ENCODE results near the gene RBL1.
A peak's percentile ranks its signal among the peaks of the same experiment; 100 is the strongest.
"Not testable (repeated sequence)": the region's sequence is repeated elsewhere in the genome, so short reads cannot be mapped to it uniquely, and the experiment has no call there.

The RBL1 gene

GRCh38 chr20:37095599-37096414, at the start of gene RBL1:
TSS of gene RBL1 (minus strand) at chr20:37095997. CDS start at chr20:37095928, 69 bp downstream.
- peak; percentile 78 to 83 for DNase-seq (ENCODE audit: low read depth in 2 of 2)

- no peak for DNase-seq (ENCODE audit: low read depth in 2 of 2)
Observed at GRCh38 chr20:37144856-37145404, 49.1 kb upstream of the RBL1 start.

GRCh38 chr20:37142708-37143107, 46.9 kb upstream of the RBL1 start:
- DNase-seq (ENCODE audit: low read depth in 2 of 2), result no peak

- DNase-seq (ENCODE audit: low read depth in 2 of 2), result no peak
Observed at GRCh38 chr20:37137547-37137946, 41.8 kb upstream of the RBL1 start.

- DNase-seq (ENCODE audit: low read depth in 2 of 2), result no peak
Observed at GRCh38 chr20:37133952-37134351, 38.2 kb upstream of the RBL1 start.

- no peak for DNase-seq (ENCODE audit: low read depth in 2 of 2)
Observed at GRCh38 chr20:37131486-37131885, 35.7 kb upstream of the RBL1 start.

GRCh38 chr20:37128803-37129202, 33.0 kb upstream of the RBL1 start:
- no peak for DNase-seq (ENCODE audit: low read depth in 2 of 2)

- not testable (repeated sequence) for DNase-seq (ENCODE audit: low read depth in 2 of 2)
Observed at GRCh38 chr20:37126290-37126689, 30.5 kb upstream of the RBL1 start.

- no peak for DNase-seq (ENCODE audit: low read depth in 2 of 2)
Observed at GRCh38 chr20:37123441-37123840, 27.6 kb upstream of the RBL1 start.

GRCh38 chr20:37120497-37120896, 24.7 kb upstream of the RBL1 start:
- no peak for DNase-seq (ENCODE audit: low read depth in 2 of 2)

- no peak for DNase-seq (ENCODE audit: low read depth in 2 of 2)
Observed at GRCh38 chr20:37119356-37120036, 23.7 kb upstream of the RBL1 start.

GRCh38 chr20:37114012-37114411, 18.2 kb upstream of the RBL1 start:
- no peak for DNase-seq (ENCODE audit: low read depth in 2 of 2)

GRCh38 chr20:37111926-37112455, 16.2 kb upstream of the RBL1 start:
- no peak for DNase-seq (ENCODE audit: low read depth in 2 of 2)

GRCh38 chr20:37108676-37109075, 12.9 kb upstream of the RBL1 start:
- no peak for DNase-seq (ENCODE audit: low read depth in 2 of 2)

GRCh38 chr20:37102571-37102970, 6.8 kb upstream of the RBL1 start:
- DNase-seq (ENCODE audit: low read depth in 2 of 2), result no peak

GRCh38 chr20:37096415-37097041, 731 bp upstream of the RBL1 start:
- DNase-seq (ENCODE audit: low read depth in 2 of 2), result no peak

GRCh38 chr20:37095108-37095598, 644 bp downstream of the RBL1 start:
- peak in 1 of 2 experiments; percentile 11 for DNase-seq (ENCODE audit: low read depth in 2 of 2)

GRCh38 chr20:37090407-37090806, 5.4 kb downstream of the RBL1 start:
- DNase-seq (ENCODE audit: low read depth in 2 of 2), result no peak

GRCh38 chr20:37081717-37082289, 14.0 kb downstream of the RBL1 start:
- no peak for DNase-seq (ENCODE audit: low read depth in 2 of 2)

GRCh38 chr20:37077009-37077408, 18.8 kb downstream of the RBL1 start:
- DNase-seq (ENCODE audit: low read depth in 2 of 2), result no peak

GRCh38 chr20:37075932-37076685, 19.7 kb downstream of the RBL1 start:
- no peak for DNase-seq (ENCODE audit: low read depth in 2 of 2)

All from stimulated activated CD4-positive, alpha-beta T cell treated with anti-CD3 and anti-CD28 coated beads, Interleukin-12 subunit alpha, Interleukin-12 subunit beta, amount 100 ng/mL, for 24 hours (primary cell).